Measurements from ENCODE around the gene F2RL2.

DNA sequence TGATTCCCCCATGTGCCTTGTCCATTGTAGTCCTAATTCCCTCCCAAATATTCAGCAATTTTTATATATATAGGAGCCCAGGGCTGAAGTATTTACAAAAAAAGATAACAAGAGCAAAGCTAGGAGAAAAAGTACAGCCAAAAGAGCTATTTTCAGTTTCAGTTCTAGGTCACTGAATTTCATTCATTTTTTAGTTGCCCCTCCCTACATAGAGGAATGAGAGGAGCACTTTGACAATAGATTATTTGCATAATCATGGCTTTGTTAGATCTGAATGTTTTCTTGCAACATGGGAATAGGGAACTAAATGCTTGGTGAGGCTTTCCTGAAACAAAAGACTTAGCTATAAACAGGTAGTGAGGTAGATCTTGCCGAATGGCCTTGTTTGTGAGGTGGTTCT lies 15.3 kb upstream of the F2RL2 start:
- TF ChIP-seq, protein P1, sequence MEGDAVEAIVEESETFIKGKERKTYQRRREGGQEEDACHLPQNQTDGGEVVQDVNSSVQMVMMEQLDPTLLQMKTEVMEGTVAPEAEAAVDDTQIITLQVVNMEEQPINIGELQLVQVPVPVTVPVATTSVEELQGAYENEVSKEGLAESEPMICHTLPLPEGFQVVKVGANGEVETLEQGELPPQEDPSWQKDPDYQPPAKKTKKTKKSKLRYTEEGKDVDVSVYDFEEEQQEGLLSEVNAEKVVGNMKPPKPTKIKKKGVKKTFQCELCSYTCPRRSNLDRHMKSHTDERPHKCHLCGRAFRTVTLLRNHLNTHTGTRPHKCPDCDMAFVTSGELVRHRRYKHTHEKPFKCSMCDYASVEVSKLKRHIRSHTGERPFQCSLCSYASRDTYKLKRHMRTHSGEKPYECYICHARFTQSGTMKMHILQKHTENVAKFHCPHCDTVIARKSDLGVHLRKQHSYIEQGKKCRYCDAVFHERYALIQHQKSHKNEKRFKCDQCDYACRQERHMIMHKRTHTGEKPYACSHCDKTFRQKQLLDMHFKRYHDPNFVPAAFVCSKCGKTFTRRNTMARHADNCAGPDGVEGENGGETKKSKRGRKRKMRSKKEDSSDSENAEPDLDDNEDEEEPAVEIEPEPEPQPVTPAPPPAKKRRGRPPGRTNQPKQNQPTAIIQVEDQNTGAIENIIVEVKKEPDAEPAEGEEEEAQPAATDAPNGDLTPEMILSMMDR (IDR thresholded peaks at IDR 0.05; ENCODE audit: insufficient read depth, low read depth, low read length), result no peak
- no peak for TF ChIP-seq EZH2 (IDR thresholded peaks at IDR 0.05; ENCODE audit: insufficient read depth, low read length)
